Neural cell (in vitro differentiated cells): ENCODE results near the gene PBOV1.

Experiments used
- EZH2 ChIP-seq: fragments of 200-600, 300-800 bp; shearing (Covaris generic), sonication (generic); IDR thresholded peaks from 2 replicates; pipeline ENCODE4 v1.6.1; 2014; ENCODE audit warnings: antibody characterized with exemption, low read length, borderline replicate concordance, mild to moderate bottlenecking; ENCODE audit not compliant: insufficient read depth, poor library complexity, severe bottlenecking
- RAD21 ChIP-seq: fragments of 450-650 bp; conservative IDR thresholded peaks from 2 replicates; pipeline ENCODE4 v1.6.1; 2014; ENCODE audit warnings: antibody characterized with exemption, mild to moderate bottlenecking, moderate library complexity
- SMC3 ChIP-seq: fragments of 450-650 bp; conservative IDR thresholded peaks from 2 replicates; pipeline ENCODE4 v1.6.1; 2014; ENCODE audit warnings: antibody characterized with exemption, mild to moderate bottlenecking, moderate library complexity; ENCODE audit not compliant: poor library complexity

- no peak for TF ChIP-seq SMC3
- TF ChIP-seq RAD21, result no peak
- no peak for TF ChIP-seq EZH2
These were observed 1.1 kb upstream of the PBOV1 start for GRCh38 chr6:138219398-138219797.
